GM23248 (cell line): ENCODE measurements around the gene MMP15.

ENCODE experiments used
- EZH2 ChIP-seq: fragments of 200-600 bp; sonication (generic); IDR thresholded peaks from 2 replicates; pipeline ENCODE4 v1.6.1; 2018; ENCODE audit warnings: antibody characterized with exemption, mild to moderate bottlenecking; ENCODE audit not compliant: insufficient read depth, poor library complexity, severe bottlenecking
- EZH2phosphoT487 ChIP-seq: fragments of 200-600 bp; sonication (generic); IDR thresholded peaks from 2 replicates; pipeline ENCODE4 v1.6.1; 2018; ENCODE audit warnings: antibody characterized with exemption, moderate library complexity, mild to moderate bottlenecking, low read depth; ENCODE audit not compliant: insufficient read depth

DNA sequence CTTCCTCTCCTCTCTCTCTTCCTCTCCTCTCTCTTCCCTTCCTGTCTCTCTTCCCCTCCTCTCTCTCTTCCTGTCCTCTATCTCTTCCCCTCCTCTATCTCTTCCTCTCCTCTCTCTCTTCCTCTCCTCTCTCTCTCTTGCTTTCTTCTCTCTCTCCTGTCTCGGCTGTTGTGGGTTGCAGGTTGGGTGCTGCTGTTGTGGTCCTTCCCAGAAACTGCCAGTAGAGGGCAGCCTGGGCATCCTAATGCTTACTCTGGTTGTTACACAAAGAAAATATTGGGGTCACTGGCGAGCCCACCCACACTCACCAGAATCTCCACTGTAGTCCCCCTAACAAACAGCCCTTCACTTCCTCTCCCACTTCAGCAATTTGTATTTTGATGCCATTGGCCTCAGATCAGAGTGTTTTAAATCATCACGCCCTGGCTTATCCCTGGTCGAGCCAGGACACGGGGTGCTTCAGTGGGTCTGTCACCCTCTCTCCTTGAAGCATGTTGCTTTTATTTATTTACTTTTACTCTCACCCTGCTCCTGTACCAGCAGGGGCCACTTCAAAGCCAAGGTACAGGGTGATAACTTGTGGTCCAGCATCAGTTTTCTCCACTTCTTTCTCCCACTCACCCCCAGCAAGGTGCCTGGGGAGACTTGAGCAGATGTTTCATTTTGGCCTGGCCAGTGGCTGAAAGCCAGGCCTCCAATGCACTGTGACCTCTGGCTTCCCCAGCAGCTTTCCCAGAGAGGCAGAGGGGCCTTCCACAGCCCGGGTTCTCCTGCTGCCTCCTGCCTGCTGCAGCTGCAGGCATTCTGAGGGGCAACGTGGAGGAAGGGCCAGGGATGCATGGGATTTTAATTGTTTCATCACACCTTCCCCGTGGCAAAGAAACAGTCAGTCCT, 4.7 kb upstream of the MMP15 start:
- TF ChIP-seq EZH2 (no peak), EZH2phosphoT487 (no peak)
